ENCODE results near the gene SPTBN5.

- TF ChIP-seq EZH2 (IDR thresholded peaks at IDR 0.05; ENCODE audit: borderline replicate concordance, low read length) (no peak), CTCF (conservative IDR thresholded peaks at IDR 0.05 in 1 of 2, IDR thresholded peaks at IDR 0.05 in 1 of 2; ENCODE audit: extremely low read depth in 1 of 2, insufficient read depth in 1 of 2, low read depth in 1 of 2, low read length in 2 of 2) (no peak)
These were observed 21.6 kb upstream of the SPTBN5 start for GRCh38 chr15:41915255-41915994.
